Muscle of arm (tissue), 12 donors: ENCODE results near the gene ERCC3. TPM values are rescaled to one million over a fixed set of nuclear protein-coding genes. Genes with fewer than 3 reads are reported as not detected.
"Not testable (repeated sequence)": the region's sequence is repeated elsewhere in the genome, so short reads cannot be mapped to it uniquely, and the experiment has no call there.

Experiments
- DNase-seq: peaks from one replicate; pipeline ENCODE4 v3.0.0-alpha.2; 2013
- polyA plus RNA-seq, 12 donors: library from polyadenylated mRNA; unstranded; fragments of 120-200 nt; gene quantifications; one replicate each; pipeline ENCODE4 v1.2.1, GENCODE V29; 2013; ENCODE audit not compliant: insufficient read length in 12 of 12

Gene ERCC3
- polyA plus RNA-seq, 12 donors: 33.5 to 65.6 (median 43.8) TPM; not detected in 1

DNA sequence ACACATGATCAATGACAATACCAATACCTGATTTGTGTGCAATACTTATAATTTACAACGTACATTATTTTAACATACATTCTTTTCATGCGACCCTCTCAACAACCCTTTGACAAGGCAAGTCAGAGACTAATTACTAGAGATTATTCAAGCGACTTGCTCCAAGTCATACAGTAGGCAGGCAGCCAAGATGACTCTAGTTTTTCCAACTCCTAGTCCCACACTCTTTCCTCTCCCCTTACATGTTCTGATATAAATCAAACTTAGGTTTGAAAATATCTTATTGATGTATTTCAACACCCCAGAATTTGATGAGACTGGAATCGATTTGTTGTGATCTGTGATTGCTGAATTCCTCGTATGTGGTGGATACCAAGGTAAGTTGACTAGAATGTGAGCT, 65.8 kb downstream of the ERCC3 start:
- DNase-seq: no peak

DNA sequence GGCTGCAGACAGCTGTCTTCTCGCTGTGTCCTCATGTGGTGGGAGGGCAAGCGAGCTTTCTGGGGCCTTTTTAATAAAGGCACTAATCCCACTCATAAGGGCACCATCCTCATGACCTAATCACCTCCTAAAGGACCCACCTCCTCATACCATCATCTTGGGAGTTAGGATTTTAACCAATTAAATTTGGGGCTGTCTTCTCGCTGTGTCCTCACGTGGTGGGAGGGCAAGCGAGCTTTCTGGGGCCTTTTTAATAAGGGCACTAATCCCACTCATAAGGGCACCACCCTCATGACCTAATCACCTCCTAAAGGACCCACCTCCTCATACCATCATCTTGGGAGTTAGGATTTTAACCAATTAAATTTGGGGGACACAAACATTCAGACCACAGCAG, 66.7 kb downstream of the ERCC3 start:
- DNase-seq: not testable (repeated sequence)

DNA sequence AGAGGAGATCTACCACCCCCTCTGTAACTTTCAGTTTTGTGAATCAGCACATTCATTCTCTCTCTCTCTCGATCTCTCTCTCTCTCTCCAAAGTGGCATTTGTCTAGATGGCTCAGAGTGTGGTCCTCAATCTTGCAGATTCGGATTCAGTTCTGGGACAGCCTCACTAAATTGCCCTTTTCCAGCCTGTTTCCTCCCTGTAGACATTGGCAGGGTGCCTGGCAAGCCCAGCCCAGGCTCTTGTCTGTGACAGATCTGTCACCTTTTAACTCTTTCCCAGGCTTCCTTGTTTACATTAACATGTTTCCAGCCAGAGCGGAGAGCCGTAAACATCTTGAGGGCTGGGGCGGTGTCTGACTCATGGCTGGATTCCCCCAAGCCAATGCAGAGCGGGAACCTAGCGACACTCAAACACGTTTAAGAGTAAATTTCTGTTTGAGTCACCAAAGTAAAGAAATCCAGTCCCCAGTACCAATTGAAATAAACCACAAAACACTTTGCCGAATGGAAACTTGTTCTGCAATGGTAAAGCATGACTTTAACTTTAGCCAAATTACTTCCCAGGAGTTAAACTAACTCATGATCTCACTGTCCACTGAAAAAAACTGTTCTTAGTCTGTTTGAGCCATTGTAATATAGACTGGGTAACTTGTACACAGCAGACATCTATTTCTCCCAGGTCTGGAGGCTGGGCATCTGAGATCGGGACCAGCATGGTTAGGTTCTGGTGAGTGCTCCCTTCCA, 67.3 kb downstream of the ERCC3 start:
- DNase-seq: no peak

- no peak for DNase-seq
These were observed 67.8 kb downstream of the ERCC3 start for GRCh38 chr2:127226132-127226519.

GRCh38 chr2:127225186-127225960, 68.6 kb downstream of the ERCC3 start:
- no peak for DNase-seq

GRCh38 chr2:127224135-127224534, 69.8 kb downstream of the ERCC3 start:
- not testable (repeated sequence) for DNase-seq

GRCh38 chr2:127220768-127221527, 73.0 kb downstream of the ERCC3 start:
- no peak for DNase-seq

- DNase-seq: peak; percentile 49
These were observed 73.7 kb downstream of the ERCC3 start, which contains the start of gene CYP27C1 for GRCh38 chr2:127220102-127220767. CYP27C1 (minus strand) TSS chr2:127220299; CDS start chr2:127220270, 29 bp downstream.

- peak; percentile 30 for DNase-seq
These were observed 74.5 kb downstream of the ERCC3 start for GRCh38 chr2:127219171-127220070.

- DNase-seq: peak; percentile 40
These were observed 75.2 kb downstream of the ERCC3 start for GRCh38 chr2:127218812-127219170.

GRCh38 chr2:127217470-127218325, 76.2 kb downstream of the ERCC3 start:
- DNase-seq: no peak

DNA sequence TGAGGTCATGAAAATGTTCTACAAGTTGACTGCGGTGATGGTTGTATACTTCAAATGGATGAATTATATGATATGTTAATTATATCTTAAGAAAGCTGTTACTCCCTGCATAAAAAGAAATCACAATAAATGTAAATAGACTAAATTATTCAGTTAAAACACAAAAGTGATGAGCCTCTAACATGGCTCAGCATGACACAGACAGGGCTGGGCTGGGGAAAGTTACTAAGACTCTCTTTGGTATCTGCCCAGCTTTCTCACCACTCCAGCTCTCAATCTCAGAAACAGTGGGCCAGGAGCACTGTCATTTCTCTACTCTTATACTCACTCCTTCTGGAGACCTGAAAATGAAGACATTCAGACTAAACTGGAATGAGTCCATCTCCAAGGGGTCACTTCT, 77.4 kb downstream of the ERCC3 start:
- DNase-seq: no peak

DNA sequence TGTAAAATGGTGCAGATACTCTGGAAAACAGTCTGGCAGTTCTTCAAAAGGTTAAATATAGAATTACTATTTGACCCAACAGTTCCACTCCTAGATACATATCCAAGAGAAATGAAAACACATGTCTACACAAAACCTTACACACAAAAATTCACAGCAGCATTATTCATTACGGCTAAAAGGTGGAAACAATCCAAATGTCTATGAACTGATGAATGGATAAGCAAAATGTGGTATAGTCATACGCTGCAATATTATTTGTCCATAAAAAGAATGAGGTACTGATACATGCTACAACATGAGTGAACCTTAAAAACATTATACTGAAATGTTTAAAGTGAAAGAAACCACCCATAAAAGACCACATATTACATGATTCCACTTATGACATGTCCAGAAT, 77.8 kb downstream of the ERCC3 start:
- no peak for DNase-seq

- not testable (repeated sequence) for DNase-seq
These were observed 79.7 kb downstream of the ERCC3 start for GRCh38 chr2:127214201-127214600.

GRCh38 chr2:127208313-127208712, 85.6 kb downstream of the ERCC3 start:
- DNase-seq: no peak
